Calu3 (cell line): ENCODE data around the gene SLCO1B3. TPM values are rescaled to one million over a fixed set of nuclear protein-coding genes. Genes with fewer than 3 reads are reported as not detected.

Source experiments
- BruUV-seq: library from RNA; stranded (reverse); fragments of 400-500 nt; replicated peaks from 2 replicates; lab custom pipeline; 2021; lab: Mats Ljungman, UMichigan
- CTCF ChIA-PET: fragments of 300-600 bp; sonication (Branson Sonifier 250); formaldehyde crosslinking; loops from one replicate; lab custom pipeline; 2022; ENCODE audit warnings: antibody characterized with exemption; lab: Charles Lee
- DNase-seq: peaks from one replicate; pipeline ENCODE4 v3.0.0; 2022
- H3K27ac Mint-ChIP-seq: one replicate; pipeline ENCODE4 v1.8.0; 2022; ENCODE audit warnings: mixed read lengths; ENCODE audit not compliant: unreplicated experiment
- H3K27me3 Mint-ChIP-seq: one replicate; pipeline ENCODE4 v1.8.0; 2022; ENCODE audit warnings: mixed read lengths; ENCODE audit not compliant: unreplicated experiment
- H3K36me3 Mint-ChIP-seq: one replicate; pipeline ENCODE4 v1.8.0; 2022; ENCODE audit warnings: mild to moderate bottlenecking, moderate library complexity, mixed read lengths; ENCODE audit not compliant: insufficient read depth, unreplicated experiment
- H3K4me1 Mint-ChIP-seq: one replicate; pipeline ENCODE4 v1.8.0; 2022; ENCODE audit warnings: mild to moderate bottlenecking, low read depth, mixed read lengths; ENCODE audit not compliant: unreplicated experiment
- H3K4me3 Mint-ChIP-seq: one replicate; pipeline ENCODE4 v1.8.0; 2022; ENCODE audit warnings: mild to moderate bottlenecking, low read depth, moderate library complexity, mixed read lengths; ENCODE audit not compliant: unreplicated experiment
- H3K9me3 Mint-ChIP-seq: one replicate; pipeline ENCODE4 v1.8.0; 2022; ENCODE audit warnings: low read depth, mixed read lengths; ENCODE audit not compliant: unreplicated experiment
- intact Hi-C: fragments of 100-400 bp; cut with micrococcal nuclease; formaldehyde crosslinking; loops from one replicate; pipeline ENCODE4 v1.10.0; 2022; ENCODE audit not compliant: unreplicated experiment
- total RNA-seq: library from RNA; stranded (reverse); gene quantifications from 2 replicates; pipeline ENCODE4 v1.2.3, GENCODE V29; 2022
- TF ChIP-seq, protein P1 (sequence below): fragments of 200-600 bp; IDR thresholded peaks from one replicate; pipeline ENCODE4 v1.8.0; 2022; ENCODE audit warnings: antibody characterized with exemption; ENCODE audit not compliant: unreplicated experiment

SLCO1B3 gene
- total RNA-seq, 1 experiment from 2014 or later: 40.4 TPM

DNA sequence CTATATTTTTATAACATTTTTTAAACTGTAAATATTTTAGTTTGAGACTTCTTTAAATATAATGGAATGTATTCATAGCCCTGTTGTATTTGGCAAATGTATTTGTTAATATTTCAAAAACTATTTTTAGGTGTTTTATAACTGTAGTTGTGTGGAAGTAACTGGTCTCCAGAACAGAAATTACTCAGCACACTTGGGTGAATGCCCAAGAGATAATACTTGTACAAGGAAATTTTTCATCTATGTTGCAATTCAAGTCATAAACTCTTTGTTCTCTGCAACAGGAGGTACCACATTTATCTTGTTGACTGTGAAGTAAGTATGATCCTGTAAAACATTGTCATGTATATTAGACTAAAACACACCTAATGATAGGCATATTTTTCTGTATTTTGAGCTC is 72.8 kb downstream of the SLCO1B3 start:
- Mint-ChIP-seq H3K9me3 (no peaks in the 10 kb centered on the region), H3K27me3 (no peaks in the 10 kb centered on the region), H3K4me1 (peaks cover 31% of the 10 kb centered on the region), H3K27ac (no peak overlapping the region), H3K4me3 (no peak overlapping the region), H3K36me3 (peaks cover 6% of the 10 kb centered on the region)
- intact Hi-C loops: no loop called here
- BruUV-seq: no TSS peak
- CTCF ChIA-PET: no interaction called here
- TF ChIP-seq, protein P1, sequence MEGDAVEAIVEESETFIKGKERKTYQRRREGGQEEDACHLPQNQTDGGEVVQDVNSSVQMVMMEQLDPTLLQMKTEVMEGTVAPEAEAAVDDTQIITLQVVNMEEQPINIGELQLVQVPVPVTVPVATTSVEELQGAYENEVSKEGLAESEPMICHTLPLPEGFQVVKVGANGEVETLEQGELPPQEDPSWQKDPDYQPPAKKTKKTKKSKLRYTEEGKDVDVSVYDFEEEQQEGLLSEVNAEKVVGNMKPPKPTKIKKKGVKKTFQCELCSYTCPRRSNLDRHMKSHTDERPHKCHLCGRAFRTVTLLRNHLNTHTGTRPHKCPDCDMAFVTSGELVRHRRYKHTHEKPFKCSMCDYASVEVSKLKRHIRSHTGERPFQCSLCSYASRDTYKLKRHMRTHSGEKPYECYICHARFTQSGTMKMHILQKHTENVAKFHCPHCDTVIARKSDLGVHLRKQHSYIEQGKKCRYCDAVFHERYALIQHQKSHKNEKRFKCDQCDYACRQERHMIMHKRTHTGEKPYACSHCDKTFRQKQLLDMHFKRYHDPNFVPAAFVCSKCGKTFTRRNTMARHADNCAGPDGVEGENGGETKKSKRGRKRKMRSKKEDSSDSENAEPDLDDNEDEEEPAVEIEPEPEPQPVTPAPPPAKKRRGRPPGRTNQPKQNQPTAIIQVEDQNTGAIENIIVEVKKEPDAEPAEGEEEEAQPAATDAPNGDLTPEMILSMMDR: no peak
- peak; percentile 9 for DNase-seq

DNA sequence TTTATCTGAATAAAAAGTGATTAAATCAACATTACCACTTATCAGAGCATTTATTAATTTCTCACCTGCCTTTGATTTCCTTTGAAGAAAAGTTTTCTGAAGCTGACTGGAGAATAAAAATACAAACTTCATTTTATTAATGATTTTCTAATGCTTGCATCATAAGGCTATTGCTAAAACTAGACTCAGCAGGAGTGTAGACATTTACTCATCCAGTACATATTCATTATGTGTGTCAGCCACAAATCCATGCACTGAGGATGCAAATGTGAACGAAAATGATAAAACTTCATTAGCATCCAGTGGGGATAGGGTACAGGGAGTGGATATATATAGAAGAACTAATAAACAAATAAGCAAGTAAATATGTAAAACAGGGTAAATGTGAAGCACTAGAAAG is 74.6 kb downstream of the SLCO1B3 start:
- CTCF ChIA-PET: no interaction called here
- intact Hi-C loops: no loop called here
- no peaks in the 10 kb centered on the region for H3K27me3 Mint-ChIP-seq
- BruUV-seq: no TSS peak
- no peak for DNase-seq
- H3K27ac Mint-ChIP-seq: peak overlapping the region; percentile 42
- H3K9me3 Mint-ChIP-seq: no peaks in the 10 kb centered on the region
- TF ChIP-seq, protein P1: no peak
- peaks cover 6% of the 10 kb centered on the region for H3K36me3 Mint-ChIP-seq
- H3K4me1 Mint-ChIP-seq: peaks cover 31% of the 10 kb centered on the region
- no peak overlapping the region for H3K4me3 Mint-ChIP-seq

DNA sequence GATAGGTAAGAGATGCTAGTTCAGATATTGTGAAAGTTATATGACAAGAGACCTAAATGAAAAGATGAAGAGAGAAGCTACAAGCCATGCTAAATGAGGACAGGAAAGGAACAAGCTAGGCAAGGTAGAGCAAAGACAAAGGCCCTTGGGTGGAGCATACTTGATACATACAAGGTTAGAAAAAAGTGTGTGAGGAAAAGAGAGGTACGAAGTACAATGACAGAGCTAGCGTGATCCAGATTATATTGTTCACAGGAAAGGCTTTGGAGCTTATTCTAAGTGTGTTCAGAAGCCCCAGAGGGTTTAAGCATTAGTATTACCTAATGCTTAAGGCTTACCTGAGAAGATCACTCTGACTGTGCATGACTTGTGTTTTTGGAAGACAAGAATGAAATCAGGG is 75.0 kb downstream of the SLCO1B3 start:
- DNase-seq: no peak
- Mint-ChIP-seq H3K9me3 (no peaks in the 10 kb centered on the region), H3K4me1 (peaks cover 31% of the 10 kb centered on the region), H3K27me3 (no peaks in the 10 kb centered on the region), H3K4me3 (no peak overlapping the region), H3K27ac (peak overlapping the region; percentile 42), H3K36me3 (peaks cover 6% of the 10 kb centered on the region)
- intact Hi-C loops: no loop called here
- TF ChIP-seq, protein P1: no peak
- CTCF ChIA-PET: no interaction called here
- no TSS peak for BruUV-seq

DNA sequence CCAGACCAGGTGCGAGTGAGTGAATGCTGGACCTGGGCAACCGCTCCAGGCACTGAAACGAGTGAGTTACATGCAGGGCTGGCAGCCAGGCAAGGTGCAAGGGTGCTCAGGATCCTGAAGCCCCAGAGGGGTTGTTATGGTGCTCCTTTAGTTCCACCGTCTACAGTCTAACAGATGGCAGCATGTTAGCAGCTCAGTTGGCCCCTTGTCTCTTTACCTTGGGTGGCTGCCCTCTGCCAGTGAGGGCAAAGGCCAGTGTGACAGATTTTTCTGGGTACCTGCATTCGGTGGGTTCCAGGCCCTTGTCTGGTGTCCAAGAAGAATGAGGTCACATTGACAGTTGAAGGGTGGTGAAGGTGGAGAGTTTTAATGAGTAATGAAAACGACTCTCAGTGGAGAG is 106.8 kb downstream of the SLCO1B3 start:
- Mint-ChIP-seq H3K4me3 (no peak overlapping the region), H3K27me3 (no peaks in the 10 kb centered on the region), H3K27ac (no peak overlapping the region), H3K36me3 (no peaks in the 10 kb centered on the region), H3K4me1 (no peaks in the 10 kb centered on the region), H3K9me3 (no peaks in the 10 kb centered on the region)
- intact Hi-C loops: no loop called here
- CTCF ChIA-PET: no interaction called here
- DNase-seq: no peak
- TF ChIP-seq, protein P1: no peak
- no TSS peak for BruUV-seq
